HEK293 (cell line): ENCODE results near the gene PTPRA.

Experiments
- CTCF ChIA-PET: fragments of 350-600 bp; formaldehyde crosslinking; extraction: SDS; loops from one replicate; lab custom pipeline; 2021; ENCODE audit warnings: antibody characterized with exemption; lab: Yijun Ruan, JAX
- POLR2A ChIA-PET: fragments of 300-600 bp; formaldehyde crosslinking; extraction: SDS; loops from one replicate; lab custom pipeline; 2020; ENCODE audit warnings: antibody characterized with exemption, inconsistent platforms; lab: Yijun Ruan, JAX
- H3K27ac ChIP-seq: fragments of 200-500 bp; sonication (Bioruptor generic); 2 replicates; pipeline ENCODE4 v1.5.1; 2014; ENCODE audit warnings: low read depth, low read length, control low read depth, inconsistent platforms; ENCODE audit errors: extremely low read depth
- H3K36me3 ChIP-seq, 2 experiments: fragments of 200-500 bp in 1 of 2; sonication (Bioruptor generic) in 1 of 2; 1 replicate in 1 of 2; 2 replicates in 1 of 2; pipeline ENCODE4 v1.5.1; 2014 to 2017; ENCODE audit warnings: inconsistent platforms in 2 of 2, low read length in 2 of 2; ENCODE audit not compliant: control insufficient read depth in 2 of 2, insufficient read depth in 1 of 2
- H3K4me1 ChIP-seq: fragments of 200-500 bp; sonication (Bioruptor generic); 2 replicates; pipeline ENCODE4 v1.5.1; 2014; ENCODE audit warnings: mild to moderate bottlenecking, low read length, inconsistent platforms; ENCODE audit not compliant: control insufficient read depth, insufficient read depth
- H3K4me3 ChIP-seq: 2 replicates; pipeline ENCODE4 v1.5.1; 2011; ENCODE audit warnings: low read depth, mild to moderate bottlenecking, control low read depth, low read length, moderate library complexity
- H3K9me3 ChIP-seq: fragments of 200-500 bp; sonication (Bioruptor generic); 2 replicates; pipeline ENCODE4 v1.5.1; 2014; ENCODE audit warnings: low read depth, low read length, inconsistent platforms; ENCODE audit not compliant: control insufficient read depth, insufficient read depth
- BCL6B ChIP-seq: fragments of 450-650 bp; formaldehyde crosslinking; IDR thresholded peaks from 2 replicates; pipeline ENCODE4 v1.5.1; 2017; ENCODE audit warnings: missing biosample characterization, missing genetic modification characterization
- CTCF ChIP-seq: fragments of 450-650 bp; formaldehyde crosslinking; IDR thresholded peaks from 2 replicates; pipeline ENCODE4 v1.5.1; 2016; ENCODE audit warnings: missing biosample characterization, missing genetic modification characterization
- EGR2 ChIP-seq: fragments of 450-650 bp; formaldehyde crosslinking; IDR thresholded peaks from 2 replicates; pipeline ENCODE4 v1.5.1; 2016; ENCODE audit warnings: low read depth, missing biosample characterization, missing genetic modification characterization
- ELK4 ChIP-seq: IDR thresholded peaks from 2 replicates; pipeline ENCODE4 v1.6.1; 2011; ENCODE audit warnings: mild to moderate bottlenecking, low read depth, low read length, borderline replicate concordance
- GLI2 ChIP-seq: fragments of 450-650 bp; formaldehyde crosslinking; IDR thresholded peaks from 2 replicates; pipeline ENCODE4; 2017; ENCODE audit warnings: missing biosample characterization, missing genetic modification characterization, low read depth, borderline replicate concordance
- HOXA7 ChIP-seq: sonication (generic); formaldehyde crosslinking; IDR thresholded peaks from 2 replicates; pipeline ENCODE4 v1.8.1; 2022; ENCODE audit warnings: missing genetic modification reagents, borderline replicate concordance
- MEIS1 ChIP-seq: sonication (generic); formaldehyde crosslinking; IDR thresholded peaks from 2 replicates; pipeline ENCODE4 v1.8.1; 2022; ENCODE audit warnings: missing genetic modification reagents, mild to moderate bottlenecking, borderline replicate concordance
- OSR2 ChIP-seq: fragments of 450-650 bp; formaldehyde crosslinking; IDR thresholded peaks from 2 replicates; pipeline ENCODE4 v1.5.1; 2016; ENCODE audit warnings: missing biosample characterization, missing genetic modification characterization
- PRDM10 ChIP-seq: fragments of 450-650 bp; formaldehyde crosslinking; IDR thresholded peaks from 2 replicates; pipeline ENCODE4 v1.5.1; 2016; ENCODE audit warnings: missing biosample characterization, missing genetic modification characterization
- REPIN1 ChIP-seq: fragments of 450-650 bp; formaldehyde crosslinking; IDR thresholded peaks from 2 replicates; pipeline ENCODE4 v1.5.1; 2017; ENCODE audit warnings: missing biosample characterization, missing genetic modification characterization, low read depth
- YY1 ChIP-seq: fragments of 450-650 bp; formaldehyde crosslinking; IDR thresholded peaks from 2 replicates; pipeline ENCODE4 v1.5.1; 2018; ENCODE audit warnings: missing biosample characterization, missing genetic modification characterization
- YY2 ChIP-seq: fragments of 450-650 bp; formaldehyde crosslinking; IDR thresholded peaks from 2 replicates; pipeline ENCODE4 v1.5.1; 2016; ENCODE audit warnings: missing biosample characterization, missing genetic modification characterization
- ZBTB17 ChIP-seq: fragments of 450-650 bp; formaldehyde crosslinking; IDR thresholded peaks from 2 replicates; pipeline ENCODE4 v1.5.1; 2016; ENCODE audit warnings: missing biosample characterization, missing genetic modification characterization
- ZBTB7A ChIP-seq: fragments of 450-650 bp; formaldehyde crosslinking; IDR thresholded peaks from 2 replicates; pipeline ENCODE4 v1.5.1; 2016; ENCODE audit warnings: low read depth, missing biosample characterization, missing genetic modification characterization
- ZNF138 ChIP-seq: fragments of 450-650 bp; formaldehyde crosslinking; IDR thresholded peaks from 2 replicates; pipeline ENCODE4 v1.5.1; 2016; ENCODE audit warnings: missing biosample characterization, missing genetic modification characterization, borderline replicate concordance
- ZNF169 ChIP-seq: fragments of 450-650 bp; formaldehyde crosslinking; IDR thresholded peaks from 2 replicates; pipeline ENCODE4 v1.5.1; 2016; ENCODE audit warnings: missing biosample characterization, missing genetic modification characterization
- ZNF221 ChIP-seq: fragments of 450-650 bp; formaldehyde crosslinking; IDR thresholded peaks from 2 replicates; pipeline ENCODE4 v1.5.1; 2017; ENCODE audit warnings: missing biosample characterization, missing genetic modification characterization, borderline replicate concordance
- ZNF341 ChIP-seq: fragments of 450-650 bp; formaldehyde crosslinking; IDR thresholded peaks from 2 replicates; pipeline ENCODE4; 2016; ENCODE audit warnings: low read depth, missing biosample characterization, missing genetic modification characterization
- ZNF354C ChIP-seq: fragments of 450-650 bp; formaldehyde crosslinking; IDR thresholded peaks from 2 replicates; pipeline ENCODE4 v1.5.1; 2016; ENCODE audit warnings: missing biosample characterization, missing genetic modification characterization, low read depth, borderline replicate concordance
- ZNF544 ChIP-seq: fragments of 450-650 bp; formaldehyde crosslinking; IDR thresholded peaks from 2 replicates; pipeline ENCODE4 v1.5.0; 2017; ENCODE audit warnings: missing biosample characterization, missing genetic modification characterization
- ZNF548 ChIP-seq: fragments of 450-650 bp; formaldehyde crosslinking; IDR thresholded peaks from 2 replicates; pipeline ENCODE4 v1.5.1; 2016; ENCODE audit warnings: missing biosample characterization, missing genetic modification characterization
- ZNF558 ChIP-seq: fragments of 450-650 bp; formaldehyde crosslinking; IDR thresholded peaks from 2 replicates; pipeline ENCODE4 v1.5.1; 2016; ENCODE audit warnings: missing biosample characterization, missing genetic modification characterization
- ZNF571 ChIP-seq: fragments of 450-650 bp; formaldehyde crosslinking; IDR thresholded peaks from 2 replicates; pipeline ENCODE4 v1.5.0; 2017; ENCODE audit warnings: missing biosample characterization, missing genetic modification characterization
- ZNF600 ChIP-seq: fragments of 450-650 bp; formaldehyde crosslinking; IDR thresholded peaks from 2 replicates; pipeline ENCODE4 v1.5.1; 2016; ENCODE audit warnings: missing biosample characterization, missing genetic modification characterization
- ZNF626 ChIP-seq: fragments of 450-650 bp; sonication (Bioruptor Pico); formaldehyde crosslinking; IDR thresholded peaks from 2 replicates; pipeline ENCODE4 v1.5.1; 2018; ENCODE audit warnings: missing biosample characterization, missing genetic modification characterization, inconsistent platforms
- ZNF639 ChIP-seq: fragments of 450-650 bp; formaldehyde crosslinking; IDR thresholded peaks from 2 replicates; pipeline ENCODE4 v1.5.1; 2016; ENCODE audit warnings: missing biosample characterization, missing genetic modification characterization
- ZNF658 ChIP-seq: fragments of 450-650 bp; formaldehyde crosslinking; IDR thresholded peaks from 2 replicates; pipeline ENCODE4; 2016; ENCODE audit warnings: missing biosample characterization, missing genetic modification characterization
- ZNF660 ChIP-seq: fragments of 450-650 bp; IDR thresholded peaks from 2 replicates; pipeline ENCODE4 v1.5.1; 2018; ENCODE audit warnings: missing biosample characterization, mild to moderate bottlenecking, missing genetic modification characterization
- ZNF664 ChIP-seq: fragments of 450-650 bp; formaldehyde crosslinking; IDR thresholded peaks from 2 replicates; pipeline ENCODE4 v1.5.1; 2016; ENCODE audit warnings: missing biosample characterization, missing genetic modification characterization

PTPRA gene

GRCh38 chr20:3045816-3046676 lies 172.8 kb downstream of the PTPRA start, which contains the start of gene MRPS26:
Gene MRPS26 (plus strand): TSS chr20:3046052. CDS start chr20:3046069, 17 bp downstream.
- H3K4me1 ChIP-seq = peaks cover 17% of the 10 kb centered on the region
- H3K4me3 ChIP-seq = peak within 1 kb of the TSS; percentile 83
- H3K27ac ChIP-seq = peak within 1 kb of the TSS; percentile 97
- H3K9me3 ChIP-seq = no peaks in the 10 kb centered on the region
- ChIA-PET CTCF (interaction anchor here (0.5 to 0.8 kb wide), 2 partner anchors 8 to 463 kb away, joined by 3 read pairs; no protein-coding TSS in a partner anchor), POLR2A (interaction anchor here (0.6 to 1.5 kb wide), 6 partner anchors 16 to 575 kb away, joined by 3 to 7 read pairs (median 4); partner anchors contain the start of genes SLC4A11 and SNRPB)
- peaks cover 25 to 32% of the 10 kb centered on the region in 2 experiments for H3K36me3 ChIP-seq
- TF ChIP-seq ZNF544 = no peak
- no peak; the same call in 1 of the 2 replicates for TF ChIP-seq ZNF341 (tag by site-specific recombination)
- TF ChIP-seq ZNF639 (tag by site-specific recombination) = no peak
- peak; percentile 57 for TF ChIP-seq CTCF (tag by site-specific recombination)
- TF ChIP-seq OSR2 = no peak
- peak; percentile 42; the same call in 1 of the 2 replicates for TF ChIP-seq ELK4
- TF ChIP-seq ZNF548 = no peak
- TF ChIP-seq ZNF600 (tag by site-specific recombination) = peak; percentile 55; the same call in 1 of the 2 replicates
- TF ChIP-seq ZNF664 (tag by site-specific recombination) = no peak
- TF ChIP-seq YY2 (tag by site-specific recombination) = no peak; the same call in 1 of the 2 replicates
- TF ChIP-seq ZNF169 (tag by site-specific recombination) = no peak
- no peak for TF ChIP-seq REPIN1 (tag by site-specific recombination)
- TF ChIP-seq MEIS1 (CRISPR knock-in tag) = no peak
- TF ChIP-seq ZNF658 (tag by site-specific recombination) = no peak
- TF ChIP-seq PRDM10 (tag by site-specific recombination) = no peak
- peak; percentile 61 for TF ChIP-seq YY1 (tag by site-specific recombination)
- TF ChIP-seq GLI2 (tag by site-specific recombination) = no peak
- TF ChIP-seq ZBTB7A (tag by site-specific recombination) = peak; percentile 91
- TF ChIP-seq ZBTB17 (tag by site-specific recombination) = 0 out of 2 replicates have a peak, but pooled peaks have one; percentile 52
- TF ChIP-seq EGR2 = peak; percentile 79
- TF ChIP-seq ZNF571 (tag by site-specific recombination) = no peak
- TF ChIP-seq ZNF626 (tag by site-specific recombination) = no peak
- TF ChIP-seq ZNF354C (tag by site-specific recombination) = no peak
- no peak for TF ChIP-seq ZNF138
- TF ChIP-seq BCL6B = no peak
- TF ChIP-seq ZNF660 (tag by site-specific recombination) = no peak
- TF ChIP-seq ZNF221 = no peak
- TF ChIP-seq ZNF558 = no peak
- no peak for TF ChIP-seq HOXA7
